KMS-11 (cell line): ENCODE measurements around the gene WNT3A.

ENCODE experiments used
- H2AFZ ChIP-seq: fragments of 200-600 bp; sonication (generic); 2 replicates; pipeline ENCODE4 v1.6.1; 2016; ENCODE audit warnings: antibody characterized with exemption, mixed run types, low read depth
- H3K27ac ChIP-seq: fragments of 200-600 bp; sonication (generic); 2 replicates; pipeline ENCODE4 v1.6.1; 2016; ENCODE audit warnings: mild to moderate bottlenecking, mixed run types
- H3K27me3 ChIP-seq: fragments of 200-600 bp; sonication (generic); 2 replicates; pipeline ENCODE4 v1.6.1; 2017; ENCODE audit warnings: mild to moderate bottlenecking, low read depth, mixed run types, moderate library complexity; ENCODE audit not compliant: insufficient read depth
- H3K36me3 ChIP-seq: fragments of 200-600 bp; sonication (generic); 2 replicates; pipeline ENCODE4 v1.6.1; 2017; ENCODE audit warnings: mild to moderate bottlenecking, mixed run types; ENCODE audit not compliant: insufficient read depth
- H3K4me1 ChIP-seq: fragments of 200-600 bp; sonication (generic); 2 replicates; pipeline ENCODE4 v1.6.1; 2016; ENCODE audit warnings: mild to moderate bottlenecking, low read depth, mixed run types; ENCODE audit not compliant: poor library complexity, severe bottlenecking
- H3K4me2 ChIP-seq: fragments of 200-600 bp; sonication (generic); 2 replicates; pipeline ENCODE4 v1.7.0; 2016; ENCODE audit warnings: mild to moderate bottlenecking, mixed run types
- H3K4me3 ChIP-seq: fragments of 200-600 bp; sonication (generic); IDR thresholded peaks from 2 replicates; pipeline ENCODE4 v1.6.1; 2017; ENCODE audit warnings: low read depth, low read length, mixed read lengths; ENCODE audit not compliant: insufficient read depth
- H3K79me2 ChIP-seq: fragments of 200-600 bp; sonication (generic); 2 replicates; pipeline ENCODE4 v1.6.1; 2016; ENCODE audit warnings: low read depth, mixed run types; ENCODE audit not compliant: insufficient read depth
- H3K9ac ChIP-seq: fragments of 200-600 bp; sonication (generic); 2 replicates; pipeline ENCODE4 v1.6.1; 2016; ENCODE audit warnings: mild to moderate bottlenecking, mixed run types
- H4K20me1 ChIP-seq: fragments of 200-600 bp; sonication (generic); 2 replicates; pipeline ENCODE4 v1.6.1; 2016; ENCODE audit warnings: mild to moderate bottlenecking, mixed run types; ENCODE audit not compliant: insufficient read depth
- CTCF ChIP-seq: fragments of 200-600 bp; sonication (generic); conservative IDR thresholded peaks from 2 replicates; pipeline ENCODE4 v1.6.1; 2017; ENCODE audit warnings: low read depth, mild to moderate bottlenecking, antibody characterized with exemption, low read length, moderate library complexity, mixed read lengths

Gene WNT3A

GRCh38 chr1:228022571-228023293 is 15.9 kb downstream of the WNT3A start:
- no peaks in the 10 kb centered on the region for H3K79me2 ChIP-seq
- no peak for TF ChIP-seq CTCF
- no peak overlapping the region for H3K4me3 ChIP-seq
- H2AFZ ChIP-seq: no peak overlapping the region
- H4K20me1 ChIP-seq: no peaks in the 10 kb centered on the region
- no peaks in the 10 kb centered on the region for H3K36me3 ChIP-seq
- no peak overlapping the region for H3K4me2 ChIP-seq
- H3K27me3 ChIP-seq: no peaks in the 10 kb centered on the region
- H3K9ac ChIP-seq: no peak overlapping the region
- no peaks in the 10 kb centered on the region for H3K4me1 ChIP-seq
- H3K27ac ChIP-seq: no peak overlapping the region

- Histone ChIP-seq H3K36me3 (no peaks in the 10 kb centered on the region), H2AFZ (no peak overlapping the region), H3K27ac (no peak overlapping the region), H4K20me1 (no peaks in the 10 kb centered on the region), H3K79me2 (no peaks in the 10 kb centered on the region), H3K4me1 (no peaks in the 10 kb centered on the region), H3K9ac (no peak overlapping the region), H3K4me3 (no peak overlapping the region), H3K27me3 (no peaks in the 10 kb centered on the region), H3K4me2 (no peak overlapping the region)
- TF ChIP-seq CTCF: no peak
These were observed 16.5 kb downstream of the WNT3A start for GRCh38 chr1:228023294-228023639.

DNA sequence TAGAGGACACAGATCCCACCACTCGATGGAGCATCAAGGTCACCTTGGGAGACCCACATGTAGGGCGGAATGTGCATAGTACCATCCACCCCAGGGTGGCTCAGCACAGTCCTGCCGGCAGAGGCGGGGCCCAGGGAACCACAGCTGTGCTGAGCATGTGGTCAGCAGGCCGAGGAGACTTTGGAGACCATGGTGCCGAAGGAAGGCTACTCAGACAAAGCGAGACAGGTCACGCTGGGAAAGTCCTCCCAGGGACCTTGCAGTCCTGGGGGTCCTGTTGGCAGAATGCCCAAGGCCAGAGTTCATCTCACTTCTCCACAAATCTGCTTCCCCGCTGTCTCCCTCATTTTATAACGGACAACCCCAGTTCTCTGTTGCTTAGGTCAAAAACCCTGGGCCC is 22.5 kb downstream of the WNT3A start:
- no peaks in the 10 kb centered on the region for H4K20me1 ChIP-seq
- no peak overlapping the region for H2AFZ ChIP-seq
- H3K4me2 ChIP-seq: no peak overlapping the region
- no peaks in the 10 kb centered on the region for H3K36me3 ChIP-seq
- H3K79me2 ChIP-seq: no peaks in the 10 kb centered on the region
- no peak overlapping the region for H3K27ac ChIP-seq
- no peaks in the 10 kb centered on the region for H3K4me1 ChIP-seq
- no peak overlapping the region for H3K9ac ChIP-seq
- H3K27me3 ChIP-seq: no peaks in the 10 kb centered on the region
- no peak for TF ChIP-seq CTCF
- H3K4me3 ChIP-seq: no peak overlapping the region

DNA sequence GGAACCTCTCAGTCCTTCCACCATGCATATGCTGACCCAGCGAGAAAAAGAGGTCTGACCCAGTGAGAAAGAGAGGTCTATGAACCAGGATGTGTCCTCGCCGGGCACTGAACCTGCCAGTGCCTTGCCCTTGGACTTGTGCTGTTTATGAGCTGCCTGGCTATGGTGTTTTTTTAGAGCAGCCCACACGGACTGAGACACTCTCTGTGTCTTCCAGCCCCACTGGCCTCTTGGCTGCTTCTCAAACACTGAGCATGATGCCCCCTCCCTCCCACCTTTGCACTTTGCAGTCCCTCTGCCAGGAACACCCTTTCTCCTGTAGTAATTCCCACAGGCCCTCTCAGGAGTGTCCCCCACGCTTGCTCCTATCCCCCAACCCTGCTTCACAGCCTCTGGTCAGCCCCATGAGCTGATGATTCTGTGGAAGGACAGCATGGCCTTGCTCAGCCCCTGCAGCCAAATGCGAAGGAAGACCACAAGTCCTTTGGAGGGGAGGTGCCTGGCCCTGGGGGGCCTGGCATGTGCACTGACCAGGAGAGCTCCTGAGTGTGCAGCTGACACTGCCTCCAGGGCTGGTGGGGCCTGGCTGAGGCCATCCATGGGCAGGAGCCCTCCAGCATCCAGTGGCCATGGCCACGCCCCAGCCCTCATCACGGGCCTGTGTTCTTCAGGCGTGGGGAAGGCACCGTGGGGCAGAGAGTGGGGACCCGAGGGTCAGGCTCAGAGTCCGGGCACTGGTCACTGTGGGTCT is 23.8 kb downstream of the WNT3A start:
- Histone ChIP-seq H2AFZ (no peak overlapping the region), H3K27me3 (no peaks in the 10 kb centered on the region), H3K79me2 (no peaks in the 10 kb centered on the region), H3K4me3 (no peak overlapping the region), H3K4me1 (no peaks in the 10 kb centered on the region), H3K9ac (no peak overlapping the region), H4K20me1 (no peaks in the 10 kb centered on the region), H3K36me3 (no peaks in the 10 kb centered on the region), H3K4me2 (no peak overlapping the region), H3K27ac (no peak overlapping the region)
- no peak for TF ChIP-seq CTCF
